NCI-H345 treated with DMSO at 0.1 percent for 48 hours (cell line): ENCODE results near the gene FASN.

Source experiments
- DNase-seq: peaks from one replicate; lab custom pipeline; 2025; ENCODE audit not compliant: unreplicated experiment; lab: John Stamatoyannopoulos, UW

FASN gene

GRCh38 chr17:82078433-82078832, 19.6 kb downstream of the FASN start:
- no peak for DNase-seq

GRCh38 chr17:82077617-82078358, 20.2 kb downstream of the FASN start:
- no peak for DNase-seq

GRCh38 chr17:82076785-82077591, 21.0 kb downstream of the FASN start:
- no peak for DNase-seq

GRCh38 chr17:82076018-82076784, 21.8 kb downstream of the FASN start:
- no peak for DNase-seq

- DNase-seq: no peak
Observed at GRCh38 chr17:82073446-82073845, 24.6 kb downstream of the FASN start.

DNA sequence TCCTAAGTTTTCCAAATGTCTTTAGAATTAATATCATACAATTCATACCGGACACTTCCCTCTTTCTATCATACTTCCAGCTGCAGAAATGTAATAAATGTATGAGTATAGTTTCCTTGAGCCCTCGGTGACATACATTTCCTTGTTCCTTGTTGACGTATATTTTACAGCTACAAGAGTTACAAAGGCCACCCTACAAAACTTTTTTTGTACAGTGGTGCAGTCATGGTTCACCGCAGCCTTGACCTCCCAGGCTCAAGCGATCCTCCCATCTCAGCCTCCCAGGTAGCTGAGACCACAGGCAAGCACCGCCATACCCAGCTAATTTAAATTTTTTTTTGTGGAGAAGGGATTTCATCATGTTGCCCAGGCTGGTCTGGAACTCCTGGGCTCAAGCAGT, 25.2 kb downstream of the FASN start:
- no peak for DNase-seq

DNA sequence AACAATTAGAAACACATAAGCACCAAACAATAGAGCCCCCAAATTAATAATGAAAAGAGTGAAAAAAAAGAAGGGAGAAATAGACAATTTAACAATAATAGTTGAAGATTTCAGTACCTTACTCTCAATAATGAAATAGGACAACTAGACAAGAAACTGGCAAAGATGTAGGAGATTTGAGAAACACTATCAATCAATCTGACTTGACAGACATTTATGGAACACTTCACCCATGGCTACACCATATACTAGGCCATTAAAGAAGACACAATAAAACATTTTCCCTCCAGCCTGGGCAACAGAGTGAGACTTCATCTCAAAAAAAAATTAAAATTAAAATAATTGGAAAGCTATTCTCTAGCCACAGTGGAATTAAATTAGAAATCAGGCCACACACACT, 27.4 kb downstream of the FASN start:
- no peak for DNase-seq

DNA sequence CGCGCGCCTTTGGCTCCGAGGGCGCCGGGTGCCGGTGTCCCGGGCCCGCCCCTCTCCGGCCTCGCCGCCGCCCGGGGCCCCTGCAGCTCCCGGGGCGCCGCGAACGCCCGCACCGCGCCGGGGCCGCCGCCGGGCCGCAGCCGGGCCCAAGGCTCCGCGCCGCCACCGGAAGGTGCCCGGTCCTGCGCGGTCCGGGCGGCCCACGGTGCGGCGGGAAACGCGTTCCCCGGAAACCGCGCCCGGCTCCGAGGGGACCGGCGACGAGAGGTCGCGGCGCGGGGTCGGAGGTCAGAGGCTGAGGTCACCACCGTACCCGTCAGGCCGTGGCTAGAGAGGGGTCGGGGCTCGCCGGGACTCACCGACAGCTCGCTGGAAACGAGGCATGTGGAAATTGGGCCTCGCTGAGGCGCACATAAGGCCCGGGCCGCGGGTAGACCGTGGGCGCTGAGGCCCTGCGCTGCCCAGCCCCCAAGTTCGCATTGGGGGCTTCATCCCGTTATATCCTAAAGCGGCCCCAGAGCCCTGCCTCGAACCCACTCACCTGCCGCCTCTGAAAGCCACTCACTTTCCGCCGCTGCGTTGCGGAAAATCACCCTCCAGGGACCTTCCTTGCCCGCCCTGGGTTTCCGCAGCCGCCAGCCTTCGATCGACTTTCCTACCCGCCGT, 32.3 kb downstream of the FASN start, which contains the start of gene DUS1L:
DUS1L (minus strand) TSS at position 167 of the 666 bp plus-strand sequence. CDS start 745 bp downstream, outside the sequence.
- peak; percentile 29 for DNase-seq

GRCh38 chr17:82065193-82065637, 32.8 kb downstream of the FASN start:
- no peak for DNase-seq

DNA sequence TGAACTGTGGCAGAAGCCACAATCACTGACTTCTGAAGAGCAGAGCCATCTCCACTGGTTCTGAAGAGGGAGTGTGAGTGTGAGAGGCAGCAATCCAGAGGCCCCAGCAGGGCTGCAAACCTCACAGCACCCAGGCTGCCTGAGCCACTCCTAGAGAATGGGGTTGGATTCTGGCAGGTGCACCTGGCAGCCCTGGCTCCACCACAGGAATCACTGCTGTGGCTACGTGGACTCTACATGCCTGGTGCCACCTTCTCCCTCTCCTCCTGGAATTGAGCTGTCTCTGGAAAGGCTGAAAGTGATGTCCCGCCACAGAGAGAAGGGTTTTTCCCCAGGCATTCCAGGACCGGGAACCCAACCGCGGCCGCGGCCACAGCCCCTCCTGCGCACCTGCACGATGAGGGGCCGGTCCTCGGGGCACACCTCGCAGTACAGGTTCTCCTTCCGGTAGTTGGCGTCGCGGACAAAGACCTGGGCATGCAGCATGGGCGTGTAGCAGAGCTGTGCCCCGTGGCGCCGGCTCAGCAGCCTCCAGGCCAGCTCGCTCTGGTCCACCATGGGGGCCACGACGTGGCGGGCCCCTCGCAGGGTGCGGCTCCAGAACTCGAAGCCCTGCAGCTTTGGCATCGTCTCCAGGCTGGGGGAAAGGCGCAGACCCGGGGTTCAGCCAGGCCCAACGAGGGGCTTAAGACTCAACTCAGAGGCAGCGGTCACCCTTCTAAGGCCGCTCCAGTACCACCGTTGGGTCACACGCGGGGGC, 33.4 kb downstream of the FASN start:
- no peak for DNase-seq

DNA sequence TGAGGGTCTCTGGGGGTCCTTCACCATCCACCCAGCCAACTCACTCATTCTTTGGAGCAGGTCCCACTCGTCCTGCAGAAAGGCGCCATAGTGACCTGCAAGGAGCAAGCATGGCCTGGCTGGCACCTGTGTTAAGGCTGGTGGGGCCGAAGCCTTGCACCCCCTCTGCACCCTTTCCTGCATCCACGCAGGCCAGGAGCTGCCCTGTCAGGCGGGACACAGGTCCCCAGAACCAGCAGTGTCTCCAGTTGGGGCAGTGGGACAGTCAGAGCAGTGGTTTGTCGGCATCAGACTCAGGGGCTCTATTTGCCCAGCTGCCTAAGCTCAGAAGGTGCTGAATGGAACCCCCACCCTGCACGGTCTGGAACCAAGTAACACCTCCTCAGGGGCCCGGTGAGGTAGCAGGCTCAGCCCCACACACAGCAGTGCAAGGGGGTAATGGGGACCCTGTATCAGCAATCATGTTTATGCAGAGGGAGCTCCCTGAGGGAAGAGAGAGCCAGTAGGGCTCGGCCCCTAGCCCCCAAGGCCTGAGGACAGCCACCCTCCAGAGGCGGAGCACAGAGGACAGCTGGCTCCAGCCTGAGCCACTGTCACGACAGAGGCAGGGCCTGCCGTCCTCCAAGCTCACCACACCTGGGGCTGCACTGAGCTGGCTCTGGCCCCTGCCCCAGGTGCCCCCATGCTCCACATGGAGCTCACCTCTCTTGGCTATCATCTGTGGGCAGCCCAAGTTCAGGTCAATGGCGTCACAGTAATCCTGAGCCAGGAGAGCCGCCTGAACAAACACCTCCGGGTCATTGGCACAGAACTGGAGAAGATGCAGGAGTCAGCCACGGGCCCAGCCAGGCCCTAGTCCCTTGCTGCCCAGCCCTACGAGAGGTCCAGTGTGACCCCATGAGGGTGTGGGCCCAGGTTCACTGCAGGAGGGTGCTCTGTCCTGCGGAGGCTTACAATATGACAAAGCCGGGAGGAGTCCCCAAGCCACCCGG, 34.3 kb downstream of the FASN start:
- DNase-seq: no peak

DNA sequence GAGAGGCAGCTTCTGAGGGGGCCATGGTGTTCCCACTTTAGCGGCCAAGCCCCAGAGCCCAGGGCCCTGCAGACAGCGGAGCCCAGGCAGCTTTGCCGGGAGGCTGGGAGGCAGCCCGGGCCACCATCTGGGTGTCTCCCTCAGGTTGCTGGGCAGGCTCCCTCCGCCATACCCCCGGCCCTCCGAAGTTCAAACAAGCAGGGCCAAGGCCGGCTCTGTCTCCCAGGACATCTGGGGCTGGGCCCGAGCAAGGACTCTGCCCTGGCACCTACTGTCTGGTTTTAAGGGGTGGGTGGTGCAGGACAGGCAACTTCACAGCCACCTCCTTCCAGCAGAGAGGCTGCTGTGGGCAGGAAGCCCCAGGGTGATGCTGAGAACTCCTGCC, 35.1 kb downstream of the FASN start:
- DNase-seq: no peak

- DNase-seq: no peak
Observed at GRCh38 chr17:82062076-82062983, 35.7 kb downstream of the FASN start.

GRCh38 chr17:82061047-82061925, 36.8 kb downstream of the FASN start:
- DNase-seq: no peak

- DNase-seq: no peak
Observed at GRCh38 chr17:82060614-82061013, 37.4 kb downstream of the FASN start.

DNA sequence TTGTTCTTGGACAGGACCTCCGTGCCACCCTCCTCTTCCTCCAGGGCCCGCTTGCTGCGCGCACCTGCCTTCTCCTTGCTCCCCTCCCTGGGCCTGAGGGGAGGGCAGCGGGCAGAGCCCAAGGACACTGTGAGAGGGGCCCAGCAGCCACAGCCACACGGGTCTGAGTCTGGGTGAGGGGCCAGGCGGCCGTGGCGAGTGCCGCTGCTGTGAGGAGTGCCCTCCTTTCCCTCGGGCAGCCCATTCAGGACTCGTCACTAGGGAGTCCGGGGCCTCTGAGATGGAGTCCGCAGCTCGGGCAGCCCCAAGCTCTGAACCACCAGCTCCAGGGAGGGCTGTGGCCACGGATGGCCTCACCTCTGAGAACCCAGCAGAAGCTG, 38.0 kb downstream of the FASN start:
- no peak for DNase-seq
